ENCODE results near the gene SFXN3.

SFXN3 gene

DNA sequence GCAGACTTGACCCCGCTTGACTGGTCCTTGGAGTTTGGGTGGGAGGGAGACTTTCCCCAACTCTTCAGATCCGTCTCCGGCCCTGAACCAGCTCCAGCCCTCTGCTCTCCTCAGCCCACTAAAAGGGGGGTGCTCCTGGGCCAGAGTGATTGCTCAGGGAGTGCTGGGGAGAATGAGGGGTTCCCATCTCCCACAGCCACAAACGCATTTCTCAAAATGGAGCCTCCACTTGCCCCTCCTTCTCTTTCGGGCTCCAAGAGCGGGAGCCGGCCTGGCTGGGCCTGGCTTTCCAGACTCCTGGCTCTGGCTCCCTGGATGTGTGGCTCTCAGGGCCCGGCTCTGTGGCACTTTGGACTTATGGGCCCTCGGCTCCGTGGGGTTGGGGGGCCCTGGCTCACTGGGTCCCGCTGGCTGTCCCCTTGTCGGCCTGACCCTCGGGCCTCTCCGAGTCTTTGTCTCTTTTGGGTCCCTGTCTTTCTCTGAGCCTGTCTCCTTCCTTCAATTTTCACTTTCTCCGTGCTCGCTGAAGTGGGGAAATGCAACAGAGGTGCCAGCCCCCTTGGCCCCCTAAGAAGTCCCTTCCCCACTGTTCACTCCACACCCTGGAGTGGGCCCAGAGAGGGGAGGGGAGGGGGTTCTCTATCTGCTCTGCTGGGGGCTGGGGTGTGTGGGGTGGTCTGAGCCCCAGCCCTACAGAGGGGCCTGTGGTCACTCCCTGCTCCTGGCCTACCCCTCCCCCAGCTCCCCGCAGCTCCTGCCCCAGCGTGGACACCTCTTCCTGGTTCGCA is 30.7 kb upstream of the SFXN3 start:
- peak; percentile 23 for DNase-seq

DNA sequence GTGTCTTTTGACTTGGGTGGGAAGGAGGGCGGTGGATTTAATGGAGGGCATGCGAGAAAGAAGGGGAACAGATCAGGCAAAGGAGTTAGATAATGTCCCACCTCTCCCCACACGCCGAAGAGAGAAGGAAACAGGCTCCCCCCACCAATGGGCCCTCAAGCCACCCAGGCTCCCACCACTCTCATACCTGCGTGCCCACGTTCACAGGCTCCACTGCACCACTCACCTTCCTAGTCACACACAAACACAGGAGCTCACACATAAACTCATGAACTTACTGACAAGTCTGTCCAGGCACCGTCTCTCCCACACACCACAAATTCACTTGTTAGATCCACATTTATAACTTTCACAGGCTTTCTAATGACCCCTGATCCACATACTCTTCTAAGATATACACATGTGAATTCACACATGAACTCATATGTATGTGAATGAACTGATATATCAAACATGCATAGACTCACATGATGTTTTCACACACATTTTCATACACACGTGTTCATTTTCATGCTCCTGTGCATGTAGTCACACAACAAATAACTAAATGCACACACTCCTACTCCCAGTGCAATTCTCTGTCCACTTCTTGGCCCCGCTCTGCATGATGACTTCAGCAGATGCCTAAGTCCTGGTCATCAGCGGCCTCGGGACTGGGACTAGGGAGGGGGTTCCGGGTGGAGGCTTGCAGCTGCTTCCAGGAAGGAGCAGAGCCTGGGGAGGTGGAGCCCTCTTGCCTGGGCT is 29.9 kb upstream of the SFXN3 start:
- DNase-seq = no peak

- no peak for DNase-seq
Measured at GRCh38 chr10:101001659-101002035, 29.4 kb upstream of the SFXN3 start.

DNA sequence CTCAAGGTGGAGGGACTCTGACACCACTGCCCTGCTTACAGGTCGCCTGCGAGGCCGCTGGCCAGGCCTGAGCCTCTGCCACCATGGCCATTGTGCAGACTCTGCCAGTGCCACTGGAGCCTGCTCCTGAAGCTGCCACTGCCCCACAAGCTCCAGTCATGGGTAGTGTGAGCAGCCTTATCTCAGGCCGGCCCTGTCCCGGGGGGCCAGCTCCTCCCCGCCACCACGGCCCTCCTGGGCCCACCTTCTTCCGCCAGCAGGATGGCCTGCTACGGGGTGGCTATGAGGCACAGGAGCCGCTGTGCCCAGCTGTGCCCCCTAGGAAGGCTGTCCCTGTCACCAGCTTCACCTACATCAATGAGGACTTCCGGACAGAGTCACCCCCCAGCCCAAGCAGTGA is 28.6 kb upstream of the SFXN3 start:
- DNase-seq = no peak

GRCh38 chr10:101003639-101004206 is 27.3 kb upstream of the SFXN3 start:
- DNase-seq = no peak

DNA sequence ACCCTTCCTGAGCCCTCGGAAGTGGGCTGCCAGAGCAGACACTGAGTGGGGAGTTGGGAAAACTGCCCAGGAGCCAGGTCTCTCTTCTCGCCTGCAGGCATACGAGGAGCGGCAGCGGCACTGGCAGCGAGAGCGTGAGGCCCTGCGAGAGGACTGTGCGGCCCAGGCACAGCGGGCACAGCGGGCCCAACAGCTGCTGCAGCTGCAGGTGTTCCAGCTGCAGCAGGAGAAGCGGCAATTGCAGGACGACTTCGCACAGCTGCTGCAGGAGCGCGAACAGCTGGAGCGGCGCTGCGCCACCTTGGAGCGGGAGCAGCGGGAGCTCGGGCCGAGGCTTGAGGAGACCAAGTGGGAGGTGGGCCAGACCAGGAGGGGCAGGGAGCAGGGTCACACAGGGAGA is 25.7 kb upstream of the SFXN3 start:
- DNase-seq = no peak

GRCh38 chr10:101005869-101006567 is 25.0 kb upstream of the SFXN3 start:
- DNase-seq = no peak

GRCh38 chr10:101006593-101007098 is 24.4 kb upstream of the SFXN3 start:
- peak; percentile 32 for DNase-seq

DNA sequence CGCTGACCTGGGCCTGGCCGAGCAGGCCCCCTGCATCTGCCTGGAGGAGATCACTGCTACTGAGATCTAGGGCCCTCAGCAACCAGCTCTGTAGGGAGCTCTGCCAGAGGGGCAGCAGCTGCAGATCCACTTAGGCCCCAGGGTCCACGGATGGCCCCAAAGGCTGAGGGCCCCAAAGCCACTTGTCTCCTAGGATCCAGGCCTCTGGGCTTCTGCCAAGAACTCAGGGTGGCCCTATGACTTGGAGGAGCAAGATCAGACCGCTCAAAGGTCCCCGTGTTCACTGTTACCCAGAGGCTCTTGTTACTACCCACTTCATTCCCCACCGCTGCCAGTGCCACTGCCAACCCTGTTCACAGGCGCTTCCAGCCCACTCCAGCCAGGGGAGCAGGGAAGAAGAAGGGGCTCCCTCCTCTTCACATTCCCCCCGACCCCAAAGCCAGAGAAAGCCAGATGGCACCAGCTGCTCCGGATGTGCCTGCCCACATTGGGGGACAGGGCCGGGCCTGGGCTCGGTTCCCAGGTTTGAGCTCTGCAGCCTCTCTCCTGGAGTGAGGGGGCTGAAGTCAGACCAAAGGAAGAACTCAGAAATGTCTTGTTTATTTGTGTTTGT is 23.8 kb upstream of the SFXN3 start:
- no peak for DNase-seq

GRCh38 chr10:101007915-101008822 is 22.9 kb upstream of the SFXN3 start:
- no peak for DNase-seq

- no peak for DNase-seq
Measured at GRCh38 chr10:101008823-101009423, 22.1 kb upstream of the SFXN3 start.

DNA sequence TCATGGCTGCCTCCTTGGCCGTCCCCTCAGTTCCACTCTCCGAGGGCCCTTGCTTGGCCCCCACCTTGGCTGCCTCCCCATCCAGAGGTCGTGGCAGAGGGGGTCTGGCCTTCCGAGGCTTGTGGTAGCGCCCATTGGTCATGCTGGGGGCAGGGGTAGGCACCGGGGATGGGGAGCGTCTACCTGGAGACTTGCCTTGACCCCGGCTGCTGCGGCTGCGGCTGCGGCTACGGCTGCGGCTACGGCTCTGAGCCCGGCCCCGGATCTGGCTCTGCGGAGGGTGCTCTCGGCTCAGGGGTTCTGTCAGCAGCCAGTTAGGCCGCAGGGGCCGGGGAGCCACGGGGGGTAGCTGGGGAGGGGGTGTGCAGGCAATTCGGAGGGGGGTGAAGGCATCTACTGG is 20.7 kb upstream of the SFXN3 start:
- DNase-seq = no peak

DNA sequence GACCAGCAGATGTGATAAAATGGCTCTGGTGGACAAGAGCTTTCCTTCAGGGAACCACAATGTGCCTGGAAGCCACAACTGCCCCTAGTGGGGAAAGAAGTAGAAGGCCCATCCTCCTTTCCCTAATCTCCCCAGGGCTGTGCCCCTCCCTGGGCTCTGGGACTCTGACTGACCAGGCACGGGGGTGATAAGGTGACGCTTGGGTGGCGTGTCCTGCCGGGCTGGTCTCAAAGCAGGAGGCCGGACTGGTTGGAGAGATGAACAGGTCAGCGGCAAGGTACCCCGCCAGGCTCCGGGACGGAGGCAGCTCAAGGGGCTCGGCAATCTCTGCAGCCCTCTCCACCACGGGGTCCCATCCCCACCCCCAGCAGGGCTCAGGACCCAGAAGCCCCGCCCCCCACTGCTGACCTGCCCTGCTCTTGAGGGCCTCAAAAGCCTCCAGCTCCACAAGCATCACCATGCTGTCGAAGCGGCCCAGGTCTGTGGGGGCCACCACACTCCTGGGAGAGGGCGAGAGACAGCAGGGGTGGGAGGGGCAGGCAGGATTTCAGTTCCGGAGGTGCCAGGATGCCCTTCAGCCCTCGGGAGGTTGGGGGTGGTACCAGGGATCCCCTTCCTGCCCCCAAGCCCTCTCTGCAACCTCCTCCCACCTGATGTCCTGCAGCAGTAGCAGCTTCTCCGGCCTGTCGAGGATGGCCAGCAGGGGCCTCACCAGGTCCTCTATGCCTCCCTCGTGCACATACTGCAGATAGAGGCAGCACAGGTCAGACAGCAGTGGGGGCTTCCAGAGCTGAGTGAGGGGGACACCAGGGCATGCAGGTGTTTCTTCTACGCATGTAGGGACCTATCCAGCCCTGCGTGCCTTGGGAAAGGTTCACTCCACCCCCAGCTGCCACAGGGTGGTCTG is 19.3 kb upstream of the SFXN3 start:
- DNase-seq = peak; percentile 40

DNA sequence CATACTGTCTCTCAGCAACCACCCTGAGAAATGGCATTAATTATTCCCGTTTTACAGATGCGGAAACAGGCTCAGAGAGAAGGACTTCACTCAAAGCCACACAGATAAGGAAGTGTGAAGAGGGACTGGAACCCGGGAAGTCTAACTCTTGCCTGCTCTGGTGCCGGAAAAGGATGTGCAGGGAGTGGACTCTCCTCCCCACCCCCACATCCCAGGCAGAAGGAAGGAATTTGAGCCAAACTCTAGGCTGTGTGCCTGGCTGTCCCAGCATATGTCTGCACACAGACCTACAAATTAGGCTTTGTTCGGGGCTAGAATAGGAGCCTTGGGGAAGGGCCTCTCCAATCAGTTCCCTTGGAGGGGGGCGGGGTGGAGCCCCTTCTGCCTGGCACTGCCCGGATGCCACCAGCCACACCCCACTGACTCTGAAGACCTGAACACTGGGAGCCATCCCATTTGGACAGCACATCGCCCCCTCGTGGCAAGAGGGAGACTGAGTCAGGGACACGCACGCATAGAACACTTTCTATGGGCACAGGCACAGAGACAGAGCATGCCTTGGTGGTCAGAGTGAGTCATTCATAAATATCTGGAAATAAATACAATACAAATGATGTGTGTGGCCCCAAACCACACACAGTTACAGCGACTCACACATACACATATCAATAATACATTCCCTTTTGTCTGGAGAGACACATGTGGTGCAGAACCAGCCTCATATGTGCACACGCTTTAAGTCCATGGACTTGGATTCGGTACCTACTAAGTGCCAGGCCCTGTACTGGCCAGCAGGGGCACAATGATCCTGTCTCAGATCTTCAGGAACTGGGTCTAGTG is 18.3 kb upstream of the SFXN3 start:
- peak; percentile 91 for DNase-seq

- DNase-seq = no peak
Measured at GRCh38 chr10:101013365-101013825, 17.6 kb upstream of the SFXN3 start.

DNA sequence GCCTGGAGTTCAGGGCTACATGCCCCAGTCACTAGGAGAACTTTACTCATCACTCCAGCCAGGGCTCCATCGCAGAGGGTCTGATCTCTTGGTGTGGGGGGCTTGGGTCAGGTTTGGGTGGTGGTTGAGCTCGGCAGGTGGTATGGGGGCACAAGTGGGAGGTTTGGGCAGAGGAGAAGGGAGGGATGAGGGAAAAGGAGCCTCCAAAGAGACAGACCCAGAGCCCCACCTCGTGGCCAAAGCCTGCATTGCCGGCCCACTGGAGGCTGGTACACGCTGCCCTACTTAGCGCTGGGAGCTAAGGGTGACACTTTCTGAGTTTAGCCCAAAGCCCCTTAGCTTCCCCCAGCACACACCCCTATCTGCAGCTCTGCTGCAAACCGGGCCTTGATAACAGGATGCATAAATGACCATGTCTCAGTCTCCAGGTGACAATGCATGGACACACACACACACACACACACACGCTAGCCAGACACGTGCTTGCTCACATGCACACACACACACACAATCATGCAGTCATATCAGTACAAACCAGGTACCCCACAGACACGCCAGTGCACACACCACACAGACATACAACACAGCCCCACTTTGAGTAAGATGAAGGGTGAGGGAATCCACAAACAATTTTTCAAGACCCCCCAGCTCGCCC is 16.7 kb upstream of the SFXN3 start:
- peak; percentile 75 for DNase-seq

DNA sequence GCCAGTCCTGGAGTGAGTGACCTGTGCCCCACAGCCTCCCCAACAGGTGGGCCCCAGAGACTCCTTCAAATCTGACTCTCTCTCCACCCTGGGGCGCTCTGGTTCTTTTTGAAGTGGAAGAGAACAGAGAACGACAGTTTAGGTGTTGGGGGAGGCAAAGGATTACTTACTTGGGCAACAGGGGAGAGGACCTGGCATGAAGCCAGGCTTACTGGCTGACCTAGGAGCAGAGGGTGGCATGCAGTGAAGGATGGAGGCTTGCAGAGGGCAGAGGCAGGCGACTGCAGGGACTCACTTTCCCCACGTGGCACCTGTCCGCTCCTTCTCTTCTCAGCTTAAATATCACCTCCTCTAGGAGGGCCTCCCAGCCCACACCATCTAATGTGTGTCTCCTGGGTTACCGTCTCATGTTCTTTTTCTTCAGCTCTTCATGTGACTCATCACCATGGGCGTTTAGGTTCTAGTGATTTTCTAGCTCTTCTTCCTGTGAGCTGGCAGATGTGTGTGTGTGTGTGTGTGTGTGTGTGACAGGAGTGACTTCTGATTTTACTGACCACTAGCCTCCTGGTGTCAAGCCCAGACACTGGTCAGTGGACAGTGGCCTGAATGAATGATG is 16.0 kb upstream of the SFXN3 start:
- peak; percentile 76 for DNase-seq

GRCh38 chr10:101015582-101015973 is 15.5 kb upstream of the SFXN3 start:
- DNase-seq = no peak
